NCI-H1930 (cell line): ENCODE results near the gene PLA2G12B.
"Not testable (repeated sequence)": the region's sequence is repeated elsewhere in the genome, so short reads cannot be mapped to it uniquely, and the experiment has no call there.

Experiments used
- DNase-seq, 2 experiments: peaks; one replicate each; lab custom pipeline; 2025; lab: John Stamatoyannopoulos, UW

PLA2G12B gene

DNA sequence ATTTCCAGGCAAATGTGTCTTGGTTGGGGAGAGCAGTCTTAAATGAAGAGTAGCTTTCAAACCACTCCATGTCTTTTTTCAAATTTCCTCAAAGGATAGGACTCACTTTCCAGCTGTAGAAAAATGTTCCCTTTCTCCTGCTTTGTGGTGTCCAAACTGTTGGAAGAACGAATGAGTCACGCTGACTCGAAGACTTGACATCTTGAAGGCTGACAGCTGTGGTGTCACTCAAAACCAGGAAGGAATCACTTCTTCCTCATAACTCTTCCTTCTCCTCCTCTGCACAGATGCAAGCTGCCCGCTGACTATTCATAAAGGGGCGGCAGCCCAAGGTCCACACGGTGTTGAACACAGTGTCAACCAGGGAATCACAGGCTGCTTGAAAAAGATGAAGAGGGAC, 19.2 kb downstream of the PLA2G12B start:
- DNase-seq = no peak

DNA sequence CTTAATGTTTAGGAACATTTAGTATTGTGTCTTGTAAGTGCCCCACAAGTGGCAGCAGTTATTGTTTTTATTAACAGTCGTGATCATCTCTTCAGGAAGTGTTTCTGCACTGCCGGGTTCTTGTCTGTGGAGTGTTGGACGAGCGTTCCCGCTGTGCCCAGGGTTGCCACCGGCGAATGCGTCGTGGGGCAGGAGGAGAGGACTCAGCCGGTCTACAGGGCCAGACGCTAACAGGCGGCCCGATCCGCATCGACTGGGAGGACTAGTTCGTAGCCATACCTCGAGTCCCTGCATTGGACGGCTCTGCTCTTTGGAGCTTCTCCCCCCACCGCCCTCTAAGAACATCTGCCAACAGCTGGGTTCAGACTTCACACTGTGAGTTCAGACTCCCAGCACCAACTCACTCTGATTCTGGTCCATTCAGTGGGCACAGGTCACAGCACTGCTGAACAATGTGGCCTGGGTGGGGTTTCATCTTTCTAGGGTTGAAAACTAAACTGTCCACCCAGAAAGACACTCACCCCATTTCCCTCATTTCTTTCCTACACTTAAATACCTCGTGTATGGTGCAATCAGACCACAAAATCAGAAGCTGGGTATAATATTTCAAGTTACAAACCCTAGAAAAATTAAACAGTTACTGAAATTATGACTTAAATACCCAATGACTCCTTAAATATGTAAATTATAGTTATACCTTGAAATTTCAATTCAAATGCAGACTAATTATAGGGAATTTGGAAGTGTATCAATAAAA, 22.2 kb downstream of the PLA2G12B start:
- DNase-seq = no peak

DNA sequence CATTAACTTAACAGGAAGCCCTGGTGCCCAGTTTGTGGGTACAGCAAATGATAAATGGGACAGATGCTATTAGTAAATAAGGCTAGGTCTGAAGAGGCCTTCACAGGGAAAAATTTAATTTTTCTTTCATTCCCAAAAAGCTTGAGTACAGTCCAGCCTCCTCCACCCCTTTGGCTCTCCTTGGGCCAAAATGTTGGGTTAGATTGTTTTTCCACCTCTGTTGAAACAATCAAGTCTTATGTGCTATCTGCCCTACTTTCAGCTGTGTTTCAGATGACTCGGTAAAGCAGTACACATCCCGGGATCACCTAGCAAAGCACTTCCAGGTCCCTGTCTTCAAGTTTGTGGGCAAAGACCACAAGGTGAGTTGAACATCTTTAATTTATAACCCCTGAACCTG, 24.3 kb downstream of the PLA2G12B start:
- no peak for DNase-seq

GRCh38 chr10:72928798-72929197, 25.8 kb downstream of the PLA2G12B start:
- DNase-seq = no peak

GRCh38 chr10:72927485-72927884, 27.1 kb downstream of the PLA2G12B start:
- no peak for DNase-seq

GRCh38 chr10:72925951-72926465, 28.6 kb downstream of the PLA2G12B start:
- DNase-seq = no peak

- DNase-seq = no peak
These were observed 30.3 kb downstream of the PLA2G12B start for GRCh38 chr10:72924351-72924750.

- DNase-seq = not testable (repeated sequence)
These were observed 33.4 kb downstream of the PLA2G12B start for GRCh38 chr10:72921147-72921683.

GRCh38 chr10:72918352-72918751, 36.3 kb downstream of the PLA2G12B start:
- DNase-seq = no peak

- DNase-seq = not testable (repeated sequence)
These were observed 36.7 kb downstream of the PLA2G12B start for GRCh38 chr10:72917803-72918332.

DNA sequence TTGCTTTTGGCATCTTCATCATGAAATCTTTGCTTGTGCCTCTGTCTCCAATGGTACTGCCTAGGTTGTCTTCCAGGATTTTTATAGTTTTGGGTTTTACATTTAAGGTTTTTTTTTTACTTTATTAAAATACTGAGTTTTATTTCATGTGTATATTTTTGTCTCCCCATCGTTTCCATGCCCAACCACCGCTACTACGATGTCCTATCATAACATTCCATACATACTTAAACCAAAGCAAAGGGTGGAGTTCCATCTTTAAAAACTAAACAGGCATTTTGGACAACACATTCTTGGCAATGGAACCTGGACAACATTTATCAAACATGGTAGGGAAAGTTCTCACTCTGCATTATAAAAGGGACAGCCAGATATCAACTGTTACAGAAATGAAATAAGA, 37.4 kb downstream of the PLA2G12B start:
- DNase-seq = not testable (repeated sequence)

- no peak for DNase-seq
These were observed 41.3 kb downstream of the PLA2G12B start for GRCh38 chr10:72913287-72913686.

GRCh38 chr10:72912736-72913135, 41.9 kb downstream of the PLA2G12B start:
- DNase-seq = no peak

DNA sequence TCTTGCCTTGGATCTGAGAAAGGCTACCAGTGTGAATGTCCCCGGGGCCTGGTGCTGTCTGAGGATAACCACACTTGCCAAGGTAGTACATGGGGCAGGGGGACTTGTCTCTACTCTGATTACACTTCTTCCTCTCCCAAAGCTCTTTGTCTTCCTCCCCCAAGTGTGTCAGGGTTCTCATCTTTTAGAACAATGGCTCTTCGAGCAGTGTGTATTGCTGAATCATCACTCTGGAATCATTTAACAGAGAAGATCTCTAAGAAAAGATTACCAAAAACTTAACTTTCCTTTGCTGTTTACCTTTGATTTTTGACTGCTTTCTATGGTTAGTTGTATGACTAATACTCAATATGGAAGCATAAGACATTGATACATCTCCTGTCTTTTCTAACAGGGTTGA, 42.8 kb downstream of the PLA2G12B start:
- no peak for DNase-seq

DNA sequence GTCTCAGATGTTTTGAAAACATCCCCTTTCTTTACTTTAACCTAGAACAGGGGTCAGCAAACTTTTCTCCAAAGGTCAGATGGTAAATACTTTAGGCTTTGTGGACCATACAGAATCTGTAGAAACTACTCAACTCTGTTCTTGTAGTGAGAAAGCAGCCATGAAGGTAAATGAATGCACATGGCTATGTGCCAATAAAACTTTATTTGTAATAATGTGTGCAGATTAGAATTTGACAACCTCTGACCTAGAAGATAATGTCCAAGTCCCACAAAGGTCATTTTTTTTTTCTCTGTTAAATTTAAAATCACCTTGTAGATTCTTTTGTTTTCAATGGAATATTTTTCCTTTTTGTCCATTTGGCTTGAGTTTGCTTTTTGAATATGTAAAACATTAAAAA, 43.9 kb downstream of the PLA2G12B start:
- no peak for DNase-seq

- DNase-seq = no peak
These were observed 48.2 kb downstream of the PLA2G12B start for GRCh38 chr10:72906446-72906845.

DNA sequence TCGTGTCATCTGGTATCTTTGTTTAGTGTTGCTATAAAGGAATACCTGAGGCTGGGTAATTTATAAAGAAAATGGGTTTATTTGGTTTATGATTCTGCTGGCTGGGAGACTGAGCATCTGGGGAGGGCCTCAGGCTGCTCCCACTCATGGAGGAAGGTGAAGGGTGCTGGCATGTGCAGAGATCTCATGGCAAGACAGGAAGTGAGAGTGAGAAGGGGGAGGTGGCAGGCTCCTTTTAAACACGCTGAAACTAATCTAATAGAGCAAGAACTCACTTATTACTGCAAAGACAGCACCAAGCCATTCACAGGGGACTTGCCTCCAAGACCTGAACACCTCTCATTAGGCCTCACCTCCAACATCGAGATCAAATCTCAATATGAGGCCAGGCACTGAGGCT, 49.8 kb downstream of the PLA2G12B start:
- no peak for DNase-seq

DNA sequence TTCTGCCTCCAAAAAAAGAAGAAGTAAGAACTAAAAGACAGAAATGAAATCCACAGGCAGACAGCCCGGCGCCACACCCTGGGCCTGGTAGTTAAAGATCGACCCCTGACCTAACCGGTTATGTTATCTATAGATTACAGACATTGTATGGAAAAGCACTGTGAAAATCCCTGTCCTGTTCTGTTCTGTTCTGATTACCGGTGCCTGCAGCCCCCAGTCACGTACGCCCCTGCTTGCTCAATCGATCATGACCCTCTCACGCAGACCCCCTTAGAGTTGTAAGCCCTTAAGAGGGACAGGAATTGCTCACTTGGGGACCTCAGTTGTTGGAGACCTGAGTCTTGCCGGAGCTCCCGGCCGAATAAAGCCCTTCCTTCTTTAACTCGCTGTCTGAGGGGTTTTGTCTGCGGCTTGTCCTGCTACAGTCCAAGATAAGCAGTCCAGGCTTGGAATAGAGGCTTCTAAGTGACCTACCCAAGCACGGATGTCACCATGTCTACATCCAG, 50.6 kb downstream of the PLA2G12B start:
- not testable (repeated sequence) for DNase-seq

DNA sequence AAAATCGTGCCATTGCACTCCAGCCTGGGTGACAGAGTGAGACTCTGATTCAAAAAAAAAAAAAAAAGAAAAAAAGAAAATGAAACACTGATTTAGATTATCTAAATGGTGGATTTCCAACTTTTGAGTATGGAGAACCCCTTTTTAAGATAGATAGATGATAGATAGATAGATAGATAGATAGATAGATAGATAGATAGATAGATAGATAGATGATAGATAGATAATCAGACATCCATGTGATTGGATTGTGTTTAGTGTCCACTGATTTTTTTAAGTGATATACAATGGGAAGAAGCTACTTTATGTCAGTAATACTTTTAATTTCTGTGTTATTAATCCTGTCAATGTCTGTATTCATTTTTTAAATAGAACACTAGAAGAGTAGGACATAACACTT, 55.1 kb downstream of the PLA2G12B start:
- DNase-seq = no peak

DNA sequence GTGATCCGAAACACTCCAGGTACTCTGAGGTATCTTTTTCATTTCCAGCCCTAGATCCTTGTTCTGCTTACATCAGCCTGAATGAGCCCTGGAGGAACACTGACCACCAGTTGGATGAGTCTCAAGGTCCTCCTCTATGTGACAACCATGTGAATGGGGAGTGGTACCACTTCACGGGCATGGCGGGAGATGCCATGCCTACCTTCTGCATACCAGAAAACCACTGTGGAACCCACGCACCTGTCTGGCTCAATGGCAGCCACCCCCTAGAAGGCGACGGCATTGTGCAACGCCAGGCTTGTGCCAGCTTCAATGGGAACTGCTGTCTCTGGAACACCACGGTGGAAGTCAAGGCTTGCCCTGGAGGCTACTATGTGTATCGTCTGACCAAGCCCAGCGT, 56.0 kb downstream of the PLA2G12B start:
- DNase-seq = no peak

- DNase-seq = no peak
These were observed 59.3 kb downstream of the PLA2G12B start for GRCh38 chr10:72895236-72895850.

DNA sequence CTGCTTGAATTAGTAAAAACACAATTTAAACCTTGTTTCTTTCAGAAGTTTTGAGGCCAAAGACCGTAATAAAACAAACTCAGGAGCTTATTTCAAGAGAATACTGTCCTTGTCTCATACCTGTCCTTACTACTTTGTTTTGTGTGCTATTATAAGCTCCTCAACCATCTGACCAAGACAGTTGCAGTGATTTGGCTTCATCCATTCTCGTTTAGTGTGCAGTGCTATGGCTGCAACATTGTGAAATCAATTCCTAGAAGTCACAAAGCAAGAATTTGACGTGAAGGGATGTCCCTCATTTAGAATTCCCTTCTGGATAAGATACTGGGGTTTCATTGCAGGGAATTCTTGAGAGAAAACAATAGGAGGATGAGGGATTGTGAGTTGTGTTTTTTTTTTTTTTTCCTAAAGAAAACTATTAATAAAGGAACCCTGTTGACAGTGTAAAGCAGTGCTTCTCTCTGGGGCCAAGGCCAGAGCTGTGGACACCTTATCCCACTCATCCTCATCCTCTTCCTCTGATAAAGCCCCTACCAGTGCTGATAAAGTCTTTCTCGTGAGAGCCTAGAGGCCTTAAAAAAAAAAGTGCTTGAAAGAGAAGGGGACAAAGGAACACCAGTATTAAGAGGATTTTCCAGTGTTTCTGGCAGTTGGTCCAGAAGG, 61.3 kb downstream of the PLA2G12B start, which contains the start of gene OIT3:
Gene OIT3, plus strand, starts transcription at position 604 of the 663 bp plus-strand sequence. CDS start 60 bp downstream, outside the sequence.
- no peak for DNase-seq
